GM23338 (cell line): ENCODE results near the gene TSTD2. TPM values are rescaled to one million over a fixed set of nuclear protein-coding genes. Genes with fewer than 3 reads are reported as not detected.

Experiments used
- CREB1 ChIP-seq: fragments of 250-450 bp; sonication (Bioruptor Pico); IDR thresholded peaks from 2 replicates; pipeline ENCODE4 v1.5.0; 2020; ENCODE audit warnings: low read depth, mild to moderate bottlenecking, moderate library complexity
- EZH2 ChIP-seq: fragments of 200-600 bp; sonication (generic); IDR thresholded peaks from one replicate; pipeline ENCODE4 v1.8.0; 2017; ENCODE audit warnings: antibody characterized with exemption, mild to moderate bottlenecking, low read depth; ENCODE audit not compliant: unreplicated experiment
- EZH2phosphoT487 ChIP-seq: fragments of 200-600 bp; sonication (generic); IDR thresholded peaks from one replicate; pipeline ENCODE4 v1.8.1; 2018; ENCODE audit warnings: antibody characterized with exemption; ENCODE audit not compliant: unreplicated experiment
- POLR2AphosphoS5 ChIP-seq: IDR thresholded peaks from 2 replicates; pipeline ENCODE4 v1.6.1; 2016; ENCODE audit warnings: antibody characterized with exemption, low read depth
- STAT1 ChIP-seq: IDR thresholded peaks from one replicate; pipeline ENCODE4 v1.6.1; 2016; ENCODE audit warnings: antibody characterized with exemption; ENCODE audit not compliant: unreplicated experiment
- polyA plus RNA-seq: library from polyadenylated mRNA; unstranded; fragments of >200 nt; fragmentation: Nextera tagmentation; extraction: Ambion mirVana; gene quantifications from 2 replicates; pipeline ENCODE4 v1.2.1, GENCODE V29; 2016
- total RNA-seq: library from RNA; depleted of rRNA; stranded (reverse); fragments of >200 nt; shearing (Covaris generic); gene quantifications from 2 replicates; pipeline ENCODE4 v1.2.3, GENCODE V29; 2014; rRNA removed
- TF ChIP-seq, protein P1 (sequence below): IDR thresholded peaks from one replicate; pipeline ENCODE4 v1.6.1; 2018; ENCODE audit warnings: antibody characterized with exemption; ENCODE audit not compliant: unreplicated experiment
- TF ChIP-seq, protein P2 (sequence below): IDR thresholded peaks from 2 replicates; pipeline ENCODE4 v1.6.1; 2016; ENCODE audit warnings: antibody characterized with exemption

Gene TSTD2
- total and polyA plus RNA-seq, 2 experiments from 2014 or later = 8.5 to 21.8 TPM

DNA sequence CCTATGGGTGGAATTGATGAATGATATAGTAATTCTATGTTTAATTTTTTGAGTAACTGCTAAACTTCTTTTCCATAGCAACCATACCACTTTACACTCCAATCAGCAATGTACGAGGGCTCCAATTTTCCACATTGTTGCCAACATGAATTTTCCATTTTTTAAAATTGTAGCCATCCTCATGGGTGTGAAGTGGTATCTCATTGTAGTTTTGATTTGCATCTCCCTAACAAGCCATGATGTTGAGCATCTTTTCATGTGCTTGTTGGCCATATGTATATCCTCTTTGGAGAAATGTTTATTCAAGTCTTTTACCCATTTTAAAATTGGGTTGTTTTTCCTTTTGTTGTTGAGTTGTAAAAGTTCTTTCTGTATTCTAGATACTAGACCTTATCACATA, 82.8 kb downstream of the TSTD2 start (continued):
- TF ChIP-seq, protein P1, sequence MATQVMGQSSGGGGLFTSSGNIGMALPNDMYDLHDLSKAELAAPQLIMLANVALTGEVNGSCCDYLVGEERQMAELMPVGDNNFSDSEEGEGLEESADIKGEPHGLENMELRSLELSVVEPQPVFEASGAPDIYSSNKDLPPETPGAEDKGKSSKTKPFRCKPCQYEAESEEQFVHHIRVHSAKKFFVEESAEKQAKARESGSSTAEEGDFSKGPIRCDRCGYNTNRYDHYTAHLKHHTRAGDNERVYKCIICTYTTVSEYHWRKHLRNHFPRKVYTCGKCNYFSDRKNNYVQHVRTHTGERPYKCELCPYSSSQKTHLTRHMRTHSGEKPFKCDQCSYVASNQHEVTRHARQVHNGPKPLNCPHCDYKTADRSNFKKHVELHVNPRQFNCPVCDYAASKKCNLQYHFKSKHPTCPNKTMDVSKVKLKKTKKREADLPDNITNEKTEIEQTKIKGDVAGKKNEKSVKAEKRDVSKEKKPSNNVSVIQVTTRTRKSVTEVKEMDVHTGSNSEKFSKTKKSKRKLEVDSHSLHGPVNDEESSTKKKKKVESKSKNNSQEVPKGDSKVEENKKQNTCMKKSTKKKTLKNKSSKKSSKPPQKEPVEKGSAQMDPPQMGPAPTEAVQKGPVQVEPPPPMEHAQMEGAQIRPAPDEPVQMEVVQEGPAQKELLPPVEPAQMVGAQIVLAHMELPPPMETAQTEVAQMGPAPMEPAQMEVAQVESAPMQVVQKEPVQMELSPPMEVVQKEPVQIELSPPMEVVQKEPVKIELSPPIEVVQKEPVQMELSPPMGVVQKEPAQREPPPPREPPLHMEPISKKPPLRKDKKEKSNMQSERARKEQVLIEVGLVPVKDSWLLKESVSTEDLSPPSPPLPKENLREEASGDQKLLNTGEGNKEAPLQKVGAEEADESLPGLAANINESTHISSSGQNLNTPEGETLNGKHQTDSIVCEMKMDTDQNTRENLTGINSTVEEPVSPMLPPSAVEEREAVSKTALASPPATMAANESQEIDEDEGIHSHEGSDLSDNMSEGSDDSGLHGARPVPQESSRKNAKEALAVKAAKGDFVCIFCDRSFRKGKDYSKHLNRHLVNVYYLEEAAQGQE = no peak
- TF ChIP-seq STAT1 (no peak), CREB1 (CRISPR knock-in tag) (no peak), EZH2 (no peak), EZH2phosphoT487 (no peak), POLR2AphosphoS5 (no peak)
- TF ChIP-seq, protein P2, sequence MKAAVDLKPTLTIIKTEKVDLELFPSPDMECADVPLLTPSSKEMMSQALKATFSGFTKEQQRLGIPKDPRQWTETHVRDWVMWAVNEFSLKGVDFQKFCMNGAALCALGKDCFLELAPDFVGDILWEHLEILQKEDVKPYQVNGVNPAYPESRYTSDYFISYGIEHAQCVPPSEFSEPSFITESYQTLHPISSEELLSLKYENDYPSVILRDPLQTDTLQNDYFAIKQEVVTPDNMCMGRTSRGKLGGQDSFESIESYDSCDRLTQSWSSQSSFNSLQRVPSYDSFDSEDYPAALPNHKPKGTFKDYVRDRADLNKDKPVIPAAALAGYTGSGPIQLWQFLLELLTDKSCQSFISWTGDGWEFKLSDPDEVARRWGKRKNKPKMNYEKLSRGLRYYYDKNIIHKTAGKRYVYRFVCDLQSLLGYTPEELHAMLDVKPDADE = no peak

Other genes with a start within 250 kb of the TSTD2 start
- gene TDRD7, start 221.3 kb downstream of the TSTD2 start, total RNA-seq = 1.7 and 3.1 TPM in 2 replicates
- gene TDRD7, start 221.3 kb downstream of the TSTD2 start, polyA plus RNA-seq = 0.47 and 1.7 TPM in 2 replicates
- 0.43 and 0.69 TPM in 2 replicates for gene TMOD1, start 131.7 kb downstream of the TSTD2 start, total RNA-seq
- 4.1 and 4.5 TPM in 2 replicates for gene TMOD1, start 131.7 kb downstream of the TSTD2 start, polyA plus RNA-seq
- gene NCBP1, start 453 bp upstream of the TSTD2 start, total RNA-seq = 60.2 and 63.4 TPM in 2 replicates
- gene NCBP1, start 453 bp upstream of the TSTD2 start, polyA plus RNA-seq = 43.9 and 52.9 TPM in 2 replicates
- gene XPA, start 64.0 kb upstream of the TSTD2 start, total RNA-seq = 1.9 TPM in 1 of 2 replicates, not detected in the other
- 5.8 and 9.1 TPM in 2 replicates for gene XPA, start 64.0 kb upstream of the TSTD2 start, polyA plus RNA-seq
- gene FOXE1, start 219.9 kb upstream of the TSTD2 start, total RNA-seq = 0.35 and 0.45 TPM in 2 replicates
- gene FOXE1, start 219.9 kb upstream of the TSTD2 start, polyA plus RNA-seq = 0.12 TPM in 1 of 2 replicates, not detected in the other